ENCODE measurements around the gene ARMC2. TPM values are rescaled to one million over a fixed set of nuclear protein-coding genes. Genes with fewer than 3 reads are reported as not detected.
A peak's percentile ranks its signal among the peaks of the same experiment; 100 is the strongest.

The ARMC2 gene
- total and polyA plus RNA-seq, 2 experiments from 2014 or later = 2.7 to 4.4 TPM

DNA sequence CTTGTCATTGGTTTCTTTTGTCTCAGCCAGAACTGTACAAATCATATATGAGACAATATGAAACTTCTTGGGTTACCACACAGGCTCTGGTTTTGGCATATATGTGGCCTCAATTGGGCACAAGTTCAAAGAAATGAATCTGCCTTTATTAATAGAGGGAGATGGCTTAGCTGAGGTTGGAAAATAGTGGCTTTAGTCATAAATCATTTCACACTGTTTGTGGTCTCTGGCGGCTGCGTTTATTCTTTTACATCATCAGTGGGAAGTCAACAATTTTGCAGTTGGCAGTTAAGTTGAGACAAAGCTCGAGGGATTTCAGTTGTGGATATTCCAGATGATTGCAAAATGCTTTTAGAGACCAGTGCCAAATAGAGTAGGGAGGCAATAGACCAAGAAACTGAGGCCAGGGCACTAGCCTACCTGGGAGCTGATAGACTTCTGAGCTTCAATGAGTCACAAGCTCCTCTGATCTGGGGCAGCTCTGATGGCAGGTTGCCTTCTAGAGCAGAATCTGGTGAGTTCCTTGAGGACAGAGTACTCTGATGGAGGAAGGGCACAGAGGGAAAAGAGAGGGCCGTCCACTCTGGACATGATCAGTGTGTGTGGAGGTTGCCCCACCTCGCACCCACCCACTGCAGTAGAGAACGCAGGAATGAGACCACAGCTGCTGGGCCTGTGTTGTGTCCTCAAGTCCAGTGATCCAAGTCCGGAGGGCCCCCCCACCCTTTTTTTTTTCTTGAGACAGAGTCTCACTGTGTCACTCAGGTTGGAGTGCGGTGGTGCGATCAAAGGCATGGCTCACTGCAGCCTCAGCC is 73.5 kb downstream of the ARMC2 start (continued):
- TF ChIP-seq, protein P1, sequence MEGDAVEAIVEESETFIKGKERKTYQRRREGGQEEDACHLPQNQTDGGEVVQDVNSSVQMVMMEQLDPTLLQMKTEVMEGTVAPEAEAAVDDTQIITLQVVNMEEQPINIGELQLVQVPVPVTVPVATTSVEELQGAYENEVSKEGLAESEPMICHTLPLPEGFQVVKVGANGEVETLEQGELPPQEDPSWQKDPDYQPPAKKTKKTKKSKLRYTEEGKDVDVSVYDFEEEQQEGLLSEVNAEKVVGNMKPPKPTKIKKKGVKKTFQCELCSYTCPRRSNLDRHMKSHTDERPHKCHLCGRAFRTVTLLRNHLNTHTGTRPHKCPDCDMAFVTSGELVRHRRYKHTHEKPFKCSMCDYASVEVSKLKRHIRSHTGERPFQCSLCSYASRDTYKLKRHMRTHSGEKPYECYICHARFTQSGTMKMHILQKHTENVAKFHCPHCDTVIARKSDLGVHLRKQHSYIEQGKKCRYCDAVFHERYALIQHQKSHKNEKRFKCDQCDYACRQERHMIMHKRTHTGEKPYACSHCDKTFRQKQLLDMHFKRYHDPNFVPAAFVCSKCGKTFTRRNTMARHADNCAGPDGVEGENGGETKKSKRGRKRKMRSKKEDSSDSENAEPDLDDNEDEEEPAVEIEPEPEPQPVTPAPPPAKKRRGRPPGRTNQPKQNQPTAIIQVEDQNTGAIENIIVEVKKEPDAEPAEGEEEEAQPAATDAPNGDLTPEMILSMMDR (conservative IDR thresholded peaks at IDR 0.05; ENCODE audit: low read depth in 2 of 2) = no peak
- TF ChIP-seq EZH2phosphoT487 (IDR thresholded peaks at IDR 0.05; ENCODE audit: unreplicated experiment) (no peak), STAT1 (IDR thresholded peaks at IDR 0.05; ENCODE audit: unreplicated experiment) (no peak), POLR2AphosphoS5 (IDR thresholded peaks at IDR 0.05; ENCODE audit: low read depth) (no peak), ZNF331 (CRISPR knock-in tag; IDR thresholded peaks at IDR 0.05; ENCODE audit: low read depth) (no peak)

GRCh38 chr6:108922499-108922898 is 74.3 kb downstream of the ARMC2 start:
- H3K79me2 ChIP-seq (replicated peaks; ENCODE audit: insufficient read depth) = no peaks in the 10 kb centered on the region
- H3K4me3 ChIP-seq = no peak overlapping the region
- Mint-ChIP-seq H3K4me3 (no peak overlapping the region), H3K27me3 (ENCODE audit: insufficient read depth, low read depth, poor library complexity) (peaks cover 14% of the 10 kb centered on the region), H3K36me3 (ENCODE audit: low read depth) (no peaks in the 10 kb centered on the region; the same call in 2 of the 3 replicates), H3K9me3 (no peaks in the 10 kb centered on the region), H3K4me1 (peaks cover 38% of the 10 kb centered on the region), H3K27ac (no peak overlapping the region)
- DNase-seq (ENCODE audit: low spot score) (no peak), ATAC-seq (no peak)
- peaks cover 7% of the 10 kb centered on the region; the same call in 1 of the 2 replicates for H3K9me2 ChIP-seq (ENCODE audit: insufficient read depth)
- H3K4me2 ChIP-seq = peak overlapping the region; percentile 53
- H3F3A ChIP-seq (replicated peaks; ENCODE audit: low read depth) = no peaks in the 10 kb centered on the region
- H2AFZ ChIP-seq = no peak overlapping the region
- H3K27me3 ChIP-seq (ENCODE audit: insufficient read depth) = no peaks in the 10 kb centered on the region
- H3K4me1 ChIP-seq (ENCODE audit: insufficient read depth) = peaks cover 39% of the 10 kb centered on the region
- no peaks in the 10 kb centered on the region for H4K20me1 ChIP-seq (replicated peaks; ENCODE audit: insufficient read depth)
- H3K36me3 ChIP-seq (ENCODE audit: insufficient read depth) = no peaks in the 10 kb centered on the region
- no peak overlapping the region for H3K27ac ChIP-seq (ENCODE audit: low read depth)
- TF ChIP-seq ZNF462 (CRISPR knock-in tag; IDR thresholded peaks at IDR 0.05) = no peak
- no peak for TF ChIP-seq STAT1 (IDR thresholded peaks at IDR 0.05; ENCODE audit: unreplicated experiment)
- TF ChIP-seq EZH2 (IDR thresholded peaks at IDR 0.05; ENCODE audit: low read depth, unreplicated experiment) = no peak
- TF ChIP-seq, protein P2, sequence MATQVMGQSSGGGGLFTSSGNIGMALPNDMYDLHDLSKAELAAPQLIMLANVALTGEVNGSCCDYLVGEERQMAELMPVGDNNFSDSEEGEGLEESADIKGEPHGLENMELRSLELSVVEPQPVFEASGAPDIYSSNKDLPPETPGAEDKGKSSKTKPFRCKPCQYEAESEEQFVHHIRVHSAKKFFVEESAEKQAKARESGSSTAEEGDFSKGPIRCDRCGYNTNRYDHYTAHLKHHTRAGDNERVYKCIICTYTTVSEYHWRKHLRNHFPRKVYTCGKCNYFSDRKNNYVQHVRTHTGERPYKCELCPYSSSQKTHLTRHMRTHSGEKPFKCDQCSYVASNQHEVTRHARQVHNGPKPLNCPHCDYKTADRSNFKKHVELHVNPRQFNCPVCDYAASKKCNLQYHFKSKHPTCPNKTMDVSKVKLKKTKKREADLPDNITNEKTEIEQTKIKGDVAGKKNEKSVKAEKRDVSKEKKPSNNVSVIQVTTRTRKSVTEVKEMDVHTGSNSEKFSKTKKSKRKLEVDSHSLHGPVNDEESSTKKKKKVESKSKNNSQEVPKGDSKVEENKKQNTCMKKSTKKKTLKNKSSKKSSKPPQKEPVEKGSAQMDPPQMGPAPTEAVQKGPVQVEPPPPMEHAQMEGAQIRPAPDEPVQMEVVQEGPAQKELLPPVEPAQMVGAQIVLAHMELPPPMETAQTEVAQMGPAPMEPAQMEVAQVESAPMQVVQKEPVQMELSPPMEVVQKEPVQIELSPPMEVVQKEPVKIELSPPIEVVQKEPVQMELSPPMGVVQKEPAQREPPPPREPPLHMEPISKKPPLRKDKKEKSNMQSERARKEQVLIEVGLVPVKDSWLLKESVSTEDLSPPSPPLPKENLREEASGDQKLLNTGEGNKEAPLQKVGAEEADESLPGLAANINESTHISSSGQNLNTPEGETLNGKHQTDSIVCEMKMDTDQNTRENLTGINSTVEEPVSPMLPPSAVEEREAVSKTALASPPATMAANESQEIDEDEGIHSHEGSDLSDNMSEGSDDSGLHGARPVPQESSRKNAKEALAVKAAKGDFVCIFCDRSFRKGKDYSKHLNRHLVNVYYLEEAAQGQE (IDR thresholded peaks at IDR 0.05; ENCODE audit: unreplicated experiment) = no peak
- TF ChIP-seq, protein P1 (conservative IDR thresholded peaks at IDR 0.05; ENCODE audit: low read depth in 2 of 2) = no peak
- TF ChIP-seq POLR2AphosphoS5 (IDR thresholded peaks at IDR 0.05; ENCODE audit: low read depth) = no peak
- no peak for TF ChIP-seq NANOG (IDR thresholded peaks at IDR 0.05; ENCODE audit: borderline replicate concordance)
- TF ChIP-seq EZH2phosphoT487 (IDR thresholded peaks at IDR 0.05; ENCODE audit: unreplicated experiment) = no peak

All from GM23338 (cell line).